GM21526 (cell line): ENCODE data around the gene ADAMTSL4.

Experiments used
- ATAC-seq: cut with Tn5 transposase; IDR thresholded peaks from one replicate; pipeline ENCODE4 v1.9.1; 2021; ENCODE audit warnings: moderate library complexity; ENCODE audit not compliant: unreplicated experiment, low FRiP score

ADAMTSL4 gene

DNA sequence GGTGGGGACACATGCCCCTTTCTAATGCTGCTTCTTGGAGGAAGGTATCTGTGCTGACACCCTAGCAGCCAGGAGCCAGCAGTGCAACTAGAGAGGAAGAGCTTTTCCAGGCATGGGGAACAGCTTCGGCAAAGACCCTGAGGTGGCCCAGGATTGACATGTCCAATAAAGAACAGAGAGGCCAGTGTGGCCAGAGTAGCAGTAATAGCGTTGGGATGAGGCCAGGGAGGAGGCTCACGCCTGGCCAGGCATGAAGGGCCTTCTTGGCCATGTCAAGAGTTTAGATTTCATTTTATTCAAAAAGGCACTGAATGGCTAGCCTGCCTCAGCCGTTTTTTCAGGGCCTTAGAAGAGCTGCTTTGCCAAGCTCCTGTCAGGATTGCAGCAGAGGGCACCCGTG lies 16.3 kb upstream of the ADAMTSL4 start:
- ATAC-seq = no peak

DNA sequence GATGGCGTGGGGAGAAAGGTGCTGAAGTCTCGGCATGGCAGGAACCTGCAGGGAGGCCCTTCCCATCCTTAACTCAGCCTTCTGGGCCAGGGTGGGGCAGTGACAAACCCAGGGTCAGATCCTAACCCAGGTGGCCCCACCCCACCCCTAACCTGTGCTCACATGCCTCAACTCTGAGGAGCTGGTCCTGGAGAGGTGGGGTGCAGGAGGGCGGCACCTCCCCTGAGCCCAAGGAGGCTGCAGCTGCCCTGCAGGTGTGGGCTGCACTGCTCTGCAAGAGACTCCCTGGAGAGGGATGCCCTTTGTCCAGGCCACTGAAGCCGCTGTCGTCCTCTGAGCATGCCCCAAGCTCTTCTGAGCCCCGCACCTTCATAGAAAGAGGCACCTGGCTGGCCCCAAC lies 15.2 kb upstream of the ADAMTSL4 start:
- ATAC-seq = no peak

GRCh38 chr1:150535511-150536287 lies 13.5 kb upstream of the ADAMTSL4 start:
- ATAC-seq = no peak

- no peak for ATAC-seq
Observed at GRCh38 chr1:150536836-150537731, 12.1 kb upstream of the ADAMTSL4 start.

- ATAC-seq = no peak
Observed at GRCh38 chr1:150537732-150538684, 11.2 kb upstream of the ADAMTSL4 start.

- no peak for ATAC-seq
Observed at GRCh38 chr1:150543500-150544143, 5.6 kb upstream of the ADAMTSL4 start.

GRCh38 chr1:150544204-150544603 lies 5.0 kb upstream of the ADAMTSL4 start:
- no peak for ATAC-seq

- no peak for ATAC-seq
Observed at GRCh38 chr1:150545486-150546032, 3.6 kb upstream of the ADAMTSL4 start.

GRCh38 chr1:150546294-150546937 lies 2.8 kb upstream of the ADAMTSL4 start:
- no peak for ATAC-seq

- no peak for ATAC-seq
Observed at GRCh38 chr1:150548324-150548631, 930 bp upstream of the ADAMTSL4 start.

- no peak for ATAC-seq
Observed at GRCh38 chr1:150549496-150550221, 451 bp downstream of the ADAMTSL4 start.

DNA sequence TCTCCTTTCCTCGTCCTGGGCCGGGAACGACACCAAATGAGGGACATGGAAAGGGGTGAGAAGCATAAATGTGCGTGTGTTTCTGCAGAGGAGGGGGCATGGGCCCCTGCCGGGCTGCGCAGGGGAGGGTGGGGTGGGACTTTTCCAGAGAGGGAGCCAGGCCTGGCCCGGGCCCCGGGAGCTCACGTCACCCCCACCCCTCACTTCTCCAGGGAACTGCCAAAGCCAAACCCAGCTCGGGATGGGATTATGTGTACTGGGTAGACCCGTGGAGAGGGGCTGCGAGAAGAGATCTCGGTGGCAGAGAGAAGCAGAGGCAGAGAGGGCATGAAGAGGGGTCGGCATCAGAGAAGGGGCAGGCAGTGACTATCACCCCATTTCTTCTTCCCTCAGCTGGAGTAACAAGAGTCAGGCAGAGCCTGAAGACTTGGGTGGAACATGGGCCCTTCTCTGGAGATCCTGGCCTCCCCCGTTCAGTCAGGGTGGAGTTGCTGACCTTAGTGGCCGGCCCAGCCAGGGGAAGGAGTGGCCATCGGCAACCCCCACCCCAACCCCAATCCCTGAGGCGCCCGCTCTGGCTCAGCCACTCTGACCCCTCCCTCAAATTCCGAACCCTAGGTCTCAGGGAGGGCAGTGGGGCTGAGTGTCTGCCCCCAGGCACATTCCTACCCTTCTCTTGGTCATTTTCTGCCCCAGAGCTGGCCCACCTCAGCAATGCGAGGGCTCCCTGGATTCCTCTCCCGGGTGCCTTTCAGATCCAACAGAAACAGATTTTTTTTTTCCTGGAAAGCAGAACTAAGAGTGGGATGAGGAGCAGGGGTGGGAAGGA lies 1.2 kb downstream of the ADAMTSL4 start:
- ATAC-seq = no peak

DNA sequence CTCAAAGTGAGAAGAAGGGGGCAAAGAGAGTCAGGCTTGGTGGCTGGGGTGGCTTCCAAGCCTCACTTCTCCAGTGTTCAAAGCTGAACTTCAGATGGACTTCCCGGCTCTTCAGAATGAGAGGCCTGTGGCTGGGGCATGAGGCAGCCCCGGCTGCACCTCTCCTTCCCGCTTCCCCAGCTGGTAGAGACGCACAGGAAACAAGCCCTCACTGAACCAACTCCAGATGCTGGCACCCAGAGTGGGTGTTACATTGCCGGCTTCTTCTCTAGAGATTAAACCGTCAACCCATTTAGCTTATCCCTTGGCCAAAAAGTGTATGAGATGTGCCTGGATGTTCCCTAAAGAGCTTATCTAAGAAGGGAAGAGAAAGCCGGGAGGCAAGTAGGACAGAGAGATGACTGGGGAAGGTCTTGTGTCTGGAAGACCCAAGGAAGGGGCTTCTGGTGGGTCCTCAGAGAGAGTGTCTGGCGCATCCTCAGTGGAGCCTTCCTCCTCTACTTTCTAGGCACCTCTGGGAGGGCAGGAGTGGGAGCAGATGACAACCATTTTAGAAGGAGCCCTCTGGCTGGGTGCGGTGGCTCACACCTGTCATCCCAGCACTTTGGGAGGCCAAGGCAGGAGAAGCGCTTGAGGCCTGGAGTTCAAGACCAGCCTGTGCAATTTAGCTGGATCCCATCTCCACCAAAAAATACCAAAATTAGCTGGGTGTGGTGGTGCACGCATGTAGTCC lies 2.0 kb downstream of the ADAMTSL4 start:
- no peak for ATAC-seq

DNA sequence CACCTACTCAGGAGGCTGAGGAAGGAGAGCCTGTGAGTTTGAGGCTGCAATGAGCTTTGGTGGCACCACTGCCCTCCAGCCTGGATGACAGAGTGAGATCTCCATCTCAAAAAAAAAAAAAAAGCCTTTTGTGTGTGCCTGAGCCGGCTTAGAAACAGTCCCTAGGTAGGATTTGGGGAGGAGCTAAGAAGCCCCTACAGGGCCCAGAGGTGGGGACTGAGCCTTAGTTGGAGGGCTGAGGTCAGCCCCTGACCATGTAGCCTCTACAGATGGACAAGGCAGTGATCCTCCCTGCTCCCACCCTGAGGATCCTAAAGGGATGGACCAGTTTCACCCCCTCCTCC lies 2.5 kb downstream of the ADAMTSL4 start:
- no peak for ATAC-seq

- ATAC-seq = no peak
Observed at GRCh38 chr1:150552128-150552910, 3.1 kb downstream of the ADAMTSL4 start.

DNA sequence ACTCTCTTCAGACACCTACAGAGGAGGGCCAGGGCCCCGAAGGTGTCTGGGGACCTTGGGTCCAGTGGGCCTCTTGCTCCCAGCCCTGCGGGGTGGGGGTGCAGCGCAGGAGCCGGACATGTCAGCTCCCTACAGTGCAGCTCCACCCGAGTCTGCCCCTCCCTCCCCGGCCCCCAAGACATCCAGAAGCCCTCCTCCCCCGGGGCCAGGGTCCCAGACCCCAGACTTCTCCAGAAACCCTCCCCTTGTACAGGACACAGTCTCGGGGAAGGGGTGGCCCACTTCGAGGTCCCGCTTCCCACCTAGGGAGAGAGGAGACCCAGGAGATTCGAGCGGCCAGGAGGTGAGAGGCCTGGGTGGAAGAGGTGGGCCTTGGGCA lies 3.7 kb downstream of the ADAMTSL4 start:
- ATAC-seq = no peak
